UCSD-AML1 (cell line): ENCODE results near the gene SEC14L1.
"Not testable (repeated sequence)": the region's sequence is repeated elsewhere in the genome, so short reads cannot be mapped to it uniquely, and the experiment has no call there.

Source experiments
- DNase-seq: peaks from one replicate; lab custom pipeline; 2025; ENCODE audit not compliant: unreplicated experiment; lab: John Stamatoyannopoulos, UW

Gene SEC14L1

DNA sequence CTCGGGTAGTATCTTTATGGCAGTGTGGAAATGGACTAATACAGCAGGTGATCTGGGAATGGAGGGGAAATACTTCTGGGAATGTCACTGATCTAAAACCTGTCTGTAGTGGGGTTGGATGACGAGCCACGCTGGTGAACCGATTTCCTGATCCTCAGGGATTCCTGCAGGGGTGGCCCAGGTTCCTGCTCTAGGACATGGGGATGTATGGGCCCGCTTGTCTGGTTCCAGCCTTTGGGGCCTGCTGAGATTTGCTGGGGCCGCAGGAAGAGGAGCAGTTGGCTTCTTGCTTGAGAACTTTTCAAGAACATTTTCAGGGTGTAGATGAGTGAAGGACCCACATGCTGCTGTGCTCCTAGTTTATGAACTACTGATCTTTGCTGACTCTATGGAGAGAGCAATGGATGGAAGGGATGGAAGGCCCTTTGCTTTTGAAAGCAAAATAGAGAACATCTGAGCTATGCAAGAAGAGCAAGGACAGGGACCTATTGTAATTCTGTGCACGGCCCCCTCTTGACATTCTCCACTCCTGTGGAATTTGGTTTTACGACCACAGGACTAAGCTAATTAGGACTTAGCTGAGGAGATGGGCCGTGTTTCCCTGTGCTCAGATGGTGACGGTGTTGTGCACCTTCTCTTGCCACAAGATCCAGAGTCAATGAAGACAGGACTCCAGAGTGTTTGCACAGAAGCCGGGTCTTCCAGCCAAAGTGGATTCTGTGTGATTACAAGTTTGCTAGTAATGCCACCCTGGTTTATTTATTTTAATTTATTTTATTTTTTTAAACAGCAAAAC is 90.5 kb downstream of the SEC14L1 start:
- DNase-seq, result no peak

DNA sequence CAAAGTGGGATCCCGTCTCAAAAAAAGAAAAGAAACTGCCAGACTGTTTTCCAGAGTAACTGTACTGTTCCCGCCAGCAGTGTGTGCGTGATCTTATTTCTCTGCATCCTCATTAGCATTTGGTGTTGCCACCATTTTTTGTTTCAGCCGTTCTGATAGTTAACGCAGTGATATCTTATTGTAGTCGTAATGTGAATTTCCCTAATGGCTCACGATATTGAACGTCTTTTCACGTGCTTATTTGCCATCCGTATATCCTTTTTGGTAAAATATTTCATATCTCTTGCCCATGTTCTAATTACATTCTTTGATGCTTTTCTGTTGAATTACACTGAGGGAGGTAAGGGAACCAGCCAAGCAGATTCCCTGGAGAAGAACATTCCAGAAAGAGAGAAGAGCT is 92.4 kb downstream of the SEC14L1 start:
- no peak for DNase-seq

DNA sequence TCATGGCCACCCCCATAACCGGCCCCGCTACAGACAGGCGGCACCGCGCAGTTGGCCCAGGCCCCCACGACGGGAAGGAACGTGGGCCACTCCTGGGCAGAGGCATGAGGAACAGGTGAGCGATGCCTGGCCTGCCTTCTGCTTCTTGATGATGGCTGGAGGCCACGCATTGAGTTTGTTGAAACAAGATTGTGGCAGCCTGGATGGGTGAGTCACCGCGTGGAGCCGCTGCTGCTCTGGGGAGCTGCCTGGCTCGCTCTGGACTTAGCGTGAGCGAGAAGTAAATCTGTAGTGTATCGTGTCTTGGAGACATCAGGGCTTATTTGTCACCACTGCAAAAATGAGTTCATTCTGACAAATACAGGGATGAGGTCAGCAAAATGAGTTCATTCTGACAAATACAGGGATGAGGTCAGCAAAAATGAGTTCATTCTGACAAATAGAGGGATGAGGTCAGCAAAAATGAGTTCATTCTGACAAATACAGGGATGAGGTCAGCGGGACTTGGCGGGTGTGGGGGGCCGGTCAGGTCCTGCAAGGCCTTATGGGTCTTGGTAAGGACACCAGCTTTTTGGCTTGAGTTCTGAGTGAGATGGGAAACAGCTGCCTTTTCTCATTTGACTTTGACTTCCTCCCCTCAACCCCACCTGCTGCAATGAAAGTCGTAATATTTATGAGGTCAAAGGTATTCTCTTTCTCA is 93.0 kb downstream of the SEC14L1 start:
- DNase-seq, result peak; percentile 34

DNA sequence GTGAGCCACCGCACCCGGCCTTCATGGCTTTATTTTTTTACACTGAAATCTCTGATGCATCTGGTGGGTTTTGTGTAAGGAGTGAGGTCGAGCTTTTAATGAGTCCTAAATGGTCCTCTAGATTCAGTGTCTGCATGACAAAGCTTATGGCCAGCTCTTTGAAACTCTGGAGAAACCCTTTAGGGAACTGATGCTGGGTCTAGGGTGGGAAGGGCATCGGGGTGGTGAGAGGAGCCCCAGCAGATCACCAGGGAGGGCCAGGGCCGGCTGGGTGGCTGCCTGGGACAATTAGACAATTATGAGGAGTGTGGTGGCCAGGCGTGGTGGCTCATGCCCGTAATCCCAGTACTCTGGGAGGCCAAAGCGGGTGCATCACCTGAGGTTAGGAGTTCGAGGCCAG is 93.9 kb downstream of the SEC14L1 start:
- no peak for DNase-seq

DNA sequence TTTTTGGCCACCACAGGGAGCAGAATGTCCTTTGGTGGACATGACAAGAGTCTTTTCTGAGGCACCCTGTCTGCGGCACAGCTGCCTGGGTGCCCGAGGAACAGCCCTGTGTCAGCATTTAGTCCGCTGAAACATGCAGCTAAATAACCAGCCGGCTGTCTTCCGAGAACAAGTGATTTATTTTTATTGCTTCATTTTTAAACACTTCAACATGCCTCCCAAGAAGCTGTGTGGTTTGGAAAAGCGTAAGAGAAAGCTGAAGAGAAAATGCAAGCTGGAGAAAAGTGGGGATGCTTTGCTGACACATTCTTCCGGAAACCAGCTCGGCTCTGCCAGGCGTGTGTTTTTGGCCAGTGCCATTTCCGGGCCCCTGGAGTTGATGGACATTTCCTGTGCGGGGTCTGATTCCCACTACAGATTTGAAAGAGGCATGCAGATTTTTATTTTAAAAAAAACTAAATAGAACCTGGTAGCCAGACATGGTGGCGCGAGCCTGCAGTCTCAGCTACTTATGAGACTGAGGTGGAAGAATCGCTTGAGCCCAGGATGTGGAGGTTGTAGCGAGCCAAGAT is 94.7 kb downstream of the SEC14L1 start:
- peak; percentile 86 for DNase-seq

DNA sequence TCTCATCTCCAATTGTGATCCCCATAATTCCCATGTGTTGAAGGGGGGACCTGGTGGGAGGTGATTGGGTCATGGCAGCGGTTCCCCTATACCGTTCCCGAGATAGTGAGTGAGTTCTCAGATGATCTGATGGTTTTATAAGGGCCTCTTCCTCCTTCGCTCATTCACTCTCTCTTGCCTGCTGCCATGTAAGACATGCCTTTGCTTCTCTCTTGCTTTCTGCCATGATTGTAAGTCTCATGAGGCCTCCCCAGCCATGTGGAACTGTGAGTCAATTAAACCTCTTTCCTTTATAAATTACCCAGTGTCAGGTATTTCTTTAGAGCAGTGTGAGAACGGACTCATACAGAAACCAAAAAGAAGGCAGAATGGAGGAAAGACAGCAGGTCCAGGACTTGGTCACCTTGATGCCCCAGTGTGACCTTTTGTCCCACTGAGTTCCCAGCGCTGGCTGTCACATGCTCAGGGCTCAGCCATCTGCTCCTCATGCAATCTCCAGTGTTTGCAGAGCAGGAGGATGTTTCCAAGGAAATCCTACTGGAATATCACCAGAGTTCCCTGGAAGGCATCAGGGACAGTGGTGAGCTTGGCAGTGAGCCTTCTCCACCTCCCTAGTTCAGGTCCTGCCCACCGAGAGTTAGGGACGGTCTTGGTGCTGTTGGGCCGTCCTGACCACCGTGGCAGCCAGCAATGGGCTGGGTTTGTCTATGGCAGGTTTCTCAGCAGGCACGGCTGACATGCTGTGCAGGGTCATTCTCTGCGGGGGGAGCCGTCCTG is 96.7 kb downstream of the SEC14L1 start:
- no peak for DNase-seq

DNA sequence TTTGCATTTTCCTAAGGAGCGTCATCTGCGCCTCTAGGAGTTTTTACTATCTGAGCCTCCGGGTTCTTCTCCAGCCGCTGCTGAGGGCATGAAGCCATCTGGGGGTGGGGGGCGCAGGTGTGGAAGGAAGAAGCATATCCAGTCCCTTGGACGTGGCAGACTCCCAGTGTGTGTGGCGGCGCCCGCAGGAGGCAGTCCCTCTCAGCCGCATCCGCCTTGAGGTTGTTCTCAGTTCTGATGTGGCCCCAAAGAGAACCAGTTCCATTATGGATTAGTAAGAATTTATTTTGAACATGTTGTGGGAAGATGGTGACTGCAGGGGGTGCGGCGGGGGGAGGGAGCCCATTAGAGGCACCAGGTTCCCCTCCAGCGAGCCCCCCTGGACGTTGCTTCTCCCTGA is 100.2 kb downstream of the SEC14L1 start:
- no peak for DNase-seq

DNA sequence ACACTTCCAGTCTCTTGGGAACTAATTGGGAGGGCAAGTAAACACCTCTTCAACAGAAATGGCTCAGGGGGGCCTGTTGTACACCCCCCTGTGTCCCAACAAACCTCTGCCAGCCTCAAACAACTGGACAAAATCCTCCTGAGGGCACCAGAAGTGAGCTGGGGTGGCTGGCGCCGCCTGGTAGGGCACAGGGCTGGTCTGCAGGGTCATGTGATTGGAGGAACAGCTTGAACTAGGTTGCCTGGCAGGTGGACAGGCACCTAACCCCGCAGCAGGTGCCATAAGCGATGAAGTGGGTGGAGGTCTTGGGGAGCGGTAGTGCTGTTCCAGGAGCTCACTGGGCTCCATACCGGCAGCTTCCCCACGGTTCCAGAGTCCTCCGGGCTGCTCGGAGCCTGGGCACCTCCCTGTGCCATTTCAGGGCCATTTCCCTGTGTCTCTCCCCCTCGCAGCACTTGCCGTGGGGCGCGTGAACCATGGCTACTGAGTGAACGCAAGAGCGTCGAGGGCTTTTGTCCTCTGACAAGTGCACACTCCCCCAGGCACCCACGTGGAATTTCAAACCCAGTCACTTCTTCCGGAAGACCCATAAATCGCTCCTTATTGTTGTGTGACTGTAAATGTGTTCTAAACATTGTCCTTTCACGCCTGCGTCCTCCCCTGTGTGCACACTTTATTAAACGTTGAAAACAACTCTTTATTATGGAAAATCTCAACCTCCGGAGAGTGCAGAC is 101.5 kb downstream of the SEC14L1 start:
- peak; percentile 23 for DNase-seq

DNA sequence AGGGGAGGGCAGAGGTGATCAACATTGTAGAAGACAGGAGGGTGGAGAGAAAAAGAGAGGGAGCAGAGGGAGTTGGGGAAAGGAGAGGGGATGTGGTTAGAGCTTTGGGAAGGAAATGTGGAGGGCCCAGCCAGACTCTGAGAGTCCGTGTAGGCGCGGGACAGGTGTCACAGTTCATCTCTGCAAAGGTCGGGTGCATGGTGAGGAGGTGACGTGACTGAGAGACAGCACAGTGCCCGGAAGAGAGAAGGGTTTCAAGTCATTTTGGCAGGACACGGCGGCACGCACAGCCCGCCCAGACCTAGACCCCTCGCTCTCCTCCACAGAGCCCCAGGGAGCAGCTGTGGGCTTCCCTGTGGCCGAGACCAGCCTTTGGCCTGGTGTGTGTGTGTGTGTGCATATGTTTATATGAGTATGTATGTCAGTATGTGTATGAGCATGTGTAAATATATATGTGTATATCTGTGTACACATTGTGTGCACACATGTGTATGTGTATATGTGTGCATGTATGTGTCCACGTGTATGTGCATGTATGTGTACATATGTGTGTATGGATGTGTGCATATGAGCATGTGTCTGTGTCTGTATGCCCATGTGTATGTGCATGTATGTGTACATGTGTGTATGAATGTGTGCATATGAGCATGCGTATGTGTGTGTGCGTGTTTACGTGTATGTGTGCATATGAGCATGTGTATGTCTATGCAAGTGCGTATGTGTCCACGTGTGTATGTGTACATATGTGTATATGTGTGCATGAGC is 104.6 kb downstream of the SEC14L1 start:
- peak; percentile 45 for DNase-seq

DNA sequence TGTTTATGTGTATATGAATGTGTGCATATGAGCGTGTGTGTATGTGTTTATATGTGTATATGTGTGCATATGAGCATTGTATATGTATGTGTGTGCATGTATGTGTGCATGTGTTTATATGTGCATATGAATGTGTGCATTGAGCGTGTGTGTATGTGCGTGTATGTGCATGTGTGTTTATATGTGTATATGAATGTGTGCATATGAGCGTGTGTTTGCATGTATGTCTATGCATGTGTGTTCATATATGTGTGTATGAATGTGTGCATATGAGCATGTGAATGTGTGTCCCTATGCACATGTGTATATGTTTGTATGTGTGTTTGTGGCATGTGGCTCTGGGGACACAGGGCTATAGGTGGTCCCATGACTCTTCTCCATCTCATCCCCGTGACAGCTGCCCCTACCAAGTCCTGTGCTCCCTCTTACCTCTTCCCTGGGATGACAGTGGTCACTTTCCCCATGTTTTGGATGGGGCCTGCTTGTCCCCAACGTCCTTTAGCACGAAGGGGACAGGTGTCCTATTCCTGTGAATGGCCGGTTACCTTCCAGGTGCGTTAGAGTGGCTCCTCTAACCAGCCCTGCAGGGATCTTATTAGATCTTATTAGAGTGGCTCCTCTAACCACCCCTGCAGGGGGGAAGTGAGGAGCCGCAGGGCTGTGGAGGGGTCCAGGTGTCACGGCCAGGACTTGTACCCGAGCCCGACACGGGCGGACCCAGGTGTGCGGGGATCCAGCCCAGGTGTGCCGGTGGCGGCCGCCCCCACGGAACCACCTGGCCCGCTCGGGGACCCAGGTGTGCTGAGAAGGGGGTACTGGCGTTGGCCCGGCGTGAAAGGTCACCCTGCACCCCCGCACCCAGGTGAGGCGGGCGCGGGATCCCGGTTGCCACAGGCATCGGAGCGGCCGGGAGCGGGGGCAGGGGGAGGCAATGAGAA is 105.6 kb downstream of the SEC14L1 start:
- DNase-seq, result no peak

DNA sequence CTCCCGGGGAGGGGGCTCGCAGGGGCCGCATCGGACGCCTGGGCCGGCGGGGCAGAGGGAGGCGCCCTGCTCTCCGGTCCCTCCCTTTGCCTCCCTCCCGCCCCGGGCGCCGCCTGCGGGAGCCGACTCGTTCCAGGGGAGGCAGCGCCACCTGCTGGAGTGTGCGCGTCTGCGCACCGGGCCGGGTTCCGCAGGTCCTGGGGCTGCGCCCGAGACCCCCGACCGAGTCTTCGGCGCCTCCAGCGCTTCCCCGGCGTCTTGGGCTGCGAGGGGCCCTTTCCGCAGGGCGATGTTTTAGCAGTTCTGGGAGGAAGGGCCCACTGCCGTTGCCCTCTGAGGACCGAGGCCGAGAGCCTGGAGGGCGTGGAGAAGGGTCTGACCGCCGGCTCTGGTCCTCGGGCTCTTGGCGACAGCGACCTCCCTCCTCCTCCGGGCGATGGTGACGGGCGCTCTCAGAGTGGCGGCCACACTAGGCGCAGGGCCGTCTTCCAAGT is 106.3 kb downstream of the SEC14L1 start:
- peak; percentile 81 for DNase-seq

DNA sequence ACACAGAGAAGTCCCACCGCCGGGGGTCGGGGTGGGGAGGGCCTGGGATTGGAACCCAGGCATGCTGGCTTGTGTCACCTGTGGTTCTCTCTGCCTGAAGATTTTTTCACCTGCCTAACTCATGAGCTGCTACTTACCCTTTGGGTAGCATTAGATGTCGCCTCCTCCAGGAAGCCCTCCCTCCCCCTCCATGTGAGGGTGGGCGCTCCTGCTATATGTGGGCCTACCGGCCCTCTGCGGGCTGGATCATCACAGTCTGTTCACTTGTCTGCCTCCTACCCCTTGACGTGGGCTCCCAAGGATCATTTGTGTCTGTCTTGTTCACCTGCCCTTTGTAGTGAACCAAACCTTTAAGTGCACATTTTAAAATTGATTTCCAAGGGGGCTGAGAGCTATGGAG is 106.8 kb downstream of the SEC14L1 start:
- no peak for DNase-seq

DNA sequence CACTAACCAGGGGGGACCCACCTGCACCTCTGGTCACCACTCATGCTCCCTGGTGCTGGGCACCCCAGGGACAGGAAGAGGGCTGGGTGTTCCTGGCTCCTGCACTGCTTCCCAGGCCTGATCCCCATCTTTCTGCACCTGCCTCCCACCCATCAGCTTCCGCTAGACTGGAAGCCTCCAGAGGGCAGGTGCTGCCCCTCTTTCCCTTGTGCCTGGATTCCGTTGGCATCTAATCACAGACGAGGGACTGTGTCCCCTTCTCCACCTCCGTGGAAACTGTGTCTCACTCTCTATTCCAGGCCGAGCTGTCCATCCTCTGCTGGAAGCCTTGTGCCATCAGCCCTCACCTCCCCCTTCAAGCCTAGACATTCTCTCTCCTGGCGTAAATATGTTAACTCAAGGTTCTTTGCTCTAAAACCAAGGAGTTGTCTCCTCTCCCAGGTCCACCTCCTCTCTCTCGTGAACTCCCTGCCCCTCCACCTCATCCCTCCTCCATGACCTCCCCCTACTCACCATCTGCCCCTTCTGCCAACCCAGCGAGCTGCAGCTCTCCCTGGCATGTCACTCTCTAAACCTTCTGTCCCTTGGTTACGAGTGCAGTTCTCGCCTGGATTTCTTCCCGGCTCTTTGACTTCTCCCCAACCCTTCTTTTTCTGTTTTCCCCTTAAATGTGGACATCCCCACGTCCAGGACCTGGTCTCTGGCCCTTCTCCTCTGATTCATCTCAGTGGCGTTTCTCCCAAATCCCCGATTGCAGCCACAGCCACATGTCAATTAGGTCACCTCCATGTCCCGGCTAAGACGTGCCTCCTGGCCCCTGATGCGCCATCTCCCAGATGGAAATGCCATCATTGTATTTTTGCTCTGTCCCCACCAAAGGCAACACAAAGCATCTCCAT is 107.7 kb downstream of the SEC14L1 start:
- DNase-seq, result no peak

DNA sequence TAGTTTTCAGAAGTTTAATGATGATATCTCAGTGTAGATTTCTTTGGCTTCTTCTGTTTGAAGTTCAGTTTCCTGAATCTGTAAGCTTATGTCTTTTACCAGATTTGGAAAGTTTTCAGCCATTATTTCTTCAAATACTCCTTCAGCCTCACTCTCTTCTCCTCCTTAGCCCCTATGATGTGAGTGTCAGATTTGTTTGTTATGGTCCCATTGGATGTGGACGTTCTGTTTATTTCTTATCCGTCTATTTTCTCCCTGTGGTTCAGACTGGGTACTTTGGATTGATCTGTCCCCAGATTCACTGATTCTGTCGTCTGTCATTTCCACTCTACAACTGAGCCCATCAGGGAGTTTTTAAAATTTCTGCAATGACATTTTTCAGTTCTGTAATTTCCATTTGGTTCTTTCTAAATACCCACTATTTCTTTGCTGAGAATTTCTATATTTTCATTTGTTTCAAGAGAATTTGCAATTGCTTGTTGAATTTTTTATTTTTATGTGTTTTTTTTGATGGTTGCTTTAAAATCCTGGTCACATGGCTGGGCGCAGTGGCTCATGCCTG is 110.9 kb downstream of the SEC14L1 start:
- DNase-seq, result no peak

DNA sequence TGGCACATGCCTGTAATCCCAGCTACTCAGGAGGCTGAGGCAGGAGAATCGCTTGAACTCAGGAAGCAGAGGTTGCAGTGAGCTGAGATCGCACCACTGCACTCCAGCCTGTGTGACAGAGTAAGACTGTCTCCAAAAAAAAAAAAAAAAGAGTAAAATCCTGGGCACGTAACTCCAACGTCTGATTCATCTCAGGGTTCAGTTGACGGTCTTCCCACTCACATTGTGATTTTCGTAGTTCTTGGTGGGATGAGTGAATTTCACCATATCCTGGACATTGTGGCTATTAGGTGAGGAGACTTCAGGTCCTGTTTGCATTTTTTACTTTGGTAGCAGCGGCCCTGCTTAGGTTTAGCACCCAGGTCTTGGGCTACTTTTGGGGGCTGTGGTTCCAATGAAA is 111.5 kb downstream of the SEC14L1 start:
- DNase-seq, result not testable (repeated sequence)

DNA sequence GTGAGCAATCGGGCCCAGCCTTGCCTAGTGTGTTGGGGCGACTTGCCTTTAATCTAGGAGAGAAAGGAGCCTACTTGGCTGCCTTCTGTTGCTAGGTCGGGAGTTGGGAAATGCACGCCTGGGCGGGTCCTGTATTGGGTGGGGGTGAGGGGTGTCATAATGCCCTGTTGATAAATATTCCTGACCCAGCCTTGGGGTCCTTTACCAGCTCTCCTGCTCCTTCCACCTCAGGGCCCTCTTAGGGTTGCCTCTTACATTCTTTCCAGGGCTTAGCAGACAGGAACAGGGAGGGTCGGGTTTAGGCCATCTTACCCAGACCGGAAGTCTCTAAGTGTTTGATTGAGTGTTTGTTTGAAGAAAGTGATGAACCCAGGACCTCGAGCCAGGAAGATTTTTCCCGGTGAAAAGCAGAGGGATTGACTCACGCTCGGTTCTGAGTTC is 112.9 kb downstream of the SEC14L1 start:
- DNase-seq, result no peak
